ENCODE results near the gene COL11A1. TPM values are rescaled to one million over a fixed set of nuclear protein-coding genes. Genes with fewer than 3 reads are reported as not detected.

COL11A1 gene
- total and polyA plus RNA-seq, 2 experiments from 2014 or later: 148 to 180 TPM

- Histone ChIP-seq H3K27me3 (no peaks in the 10 kb centered on the region), H3K36me3 (replicated peaks; ENCODE audit: insufficient read depth, low read depth) (no peaks in the 10 kb centered on the region), H3K4me2 (no peak overlapping the region), H4K20me1 (ENCODE audit: insufficient read depth, poor library complexity, severe bottlenecking) (no peaks in the 10 kb centered on the region), H2AFZ (no peak overlapping the region), H3K79me2 (no peaks in the 10 kb centered on the region), H3K9me2 (replicated peaks; ENCODE audit: insufficient read depth) (no peaks in the 10 kb centered on the region), H3K4me1 (ENCODE audit: insufficient read depth) (no peaks in the 10 kb centered on the region), H3K27ac (no peak overlapping the region), H3K9me3 (ENCODE audit: low read depth) (no peaks in the 10 kb centered on the region), H3K4me3 (no peak overlapping the region)
- DNase-seq (ENCODE audit: low spot score): no peak
- 94% methylated on average over 1 of the region's 1 CpG for WGBS (ENCODE audit: low lambda C conversion rate, missing lambda C conversion rate)
- TF ChIP-seq EZH2phosphoT487 (IDR thresholded peaks at IDR 0.05; ENCODE audit: low read depth, severe bottlenecking, unreplicated experiment) (no peak), EZH2 (IDR thresholded peaks at IDR 0.05; ENCODE audit: borderline replicate concordance) (no peak), CTCF (IDR thresholded peaks at IDR 0.05; ENCODE audit: poor library complexity) (no peak)
These were observed 37.1 kb upstream of the COL11A1 start for GRCh38 chr1:103145449-103145848.

GRCh38 chr1:103144681-103145080 lies 36.4 kb upstream of the COL11A1 start:
- Histone ChIP-seq H3K4me3 (no peak overlapping the region), H3K79me2 (no peaks in the 10 kb centered on the region), H2AFZ (no peak overlapping the region), H3K9me2 (replicated peaks; ENCODE audit: insufficient read depth) (no peaks in the 10 kb centered on the region), H3K27me3 (no peaks in the 10 kb centered on the region), H4K20me1 (ENCODE audit: insufficient read depth, poor library complexity, severe bottlenecking) (no peaks in the 10 kb centered on the region), H3K36me3 (replicated peaks; ENCODE audit: insufficient read depth, low read depth) (no peaks in the 10 kb centered on the region), H3K9me3 (ENCODE audit: low read depth) (no peaks in the 10 kb centered on the region), H3K4me2 (no peak overlapping the region), H3K4me1 (ENCODE audit: insufficient read depth) (no peaks in the 10 kb centered on the region), H3K27ac (no peak overlapping the region)
- no peak for TF ChIP-seq EZH2 (IDR thresholded peaks at IDR 0.05; ENCODE audit: borderline replicate concordance)
- no peak for TF ChIP-seq CTCF (IDR thresholded peaks at IDR 0.05; ENCODE audit: poor library complexity)
- no peak for TF ChIP-seq EZH2phosphoT487 (IDR thresholded peaks at IDR 0.05; ENCODE audit: low read depth, severe bottlenecking, unreplicated experiment)
- DNase-seq (ENCODE audit: low spot score): no peak
- WGBS (ENCODE audit: low lambda C conversion rate, missing lambda C conversion rate): 83% methylated on average over 2 of the region's 2 CpGs

GRCh38 chr1:103142461-103142860 lies 34.1 kb upstream of the COL11A1 start:
- 64% methylated on average over 2 of the region's 2 CpGs for WGBS (ENCODE audit: low lambda C conversion rate, missing lambda C conversion rate)
- no peak overlapping the region for H3K4me2 ChIP-seq
- H2AFZ ChIP-seq: no peak overlapping the region
- no peak for TF ChIP-seq EZH2phosphoT487 (IDR thresholded peaks at IDR 0.05; ENCODE audit: low read depth, severe bottlenecking, unreplicated experiment)
- TF ChIP-seq CTCF (IDR thresholded peaks at IDR 0.05; ENCODE audit: poor library complexity): no peak
- no peak for TF ChIP-seq EZH2 (IDR thresholded peaks at IDR 0.05; ENCODE audit: borderline replicate concordance)
- no peak overlapping the region for H3K27ac ChIP-seq
- no peaks in the 10 kb centered on the region for H4K20me1 ChIP-seq (ENCODE audit: insufficient read depth, poor library complexity, severe bottlenecking)
- no peaks in the 10 kb centered on the region for H3K27me3 ChIP-seq
- H3K36me3 ChIP-seq (replicated peaks; ENCODE audit: insufficient read depth, low read depth): no peaks in the 10 kb centered on the region
- no peaks in the 10 kb centered on the region for H3K9me3 ChIP-seq (ENCODE audit: low read depth)
- no peaks in the 10 kb centered on the region for H3K79me2 ChIP-seq
- no peak overlapping the region for H3K4me3 ChIP-seq
- H3K4me1 ChIP-seq (ENCODE audit: insufficient read depth): no peaks in the 10 kb centered on the region
- no peak for DNase-seq (ENCODE audit: low spot score)
- H3K9me2 ChIP-seq (replicated peaks; ENCODE audit: insufficient read depth): no peaks in the 10 kb centered on the region

- no peak for DNase-seq (ENCODE audit: low spot score)
- no peaks in the 10 kb centered on the region for H3K4me1 ChIP-seq (ENCODE audit: insufficient read depth)
- H3K79me2 ChIP-seq: no peaks in the 10 kb centered on the region
- no peaks in the 10 kb centered on the region for H3K9me2 ChIP-seq (replicated peaks; ENCODE audit: insufficient read depth)
- no peak overlapping the region for H3K4me3 ChIP-seq
- H3K9me3 ChIP-seq (ENCODE audit: low read depth): no peaks in the 10 kb centered on the region
- no peak overlapping the region for H3K4me2 ChIP-seq
- H3K27ac ChIP-seq: no peak overlapping the region
- TF ChIP-seq EZH2phosphoT487 (IDR thresholded peaks at IDR 0.05; ENCODE audit: low read depth, severe bottlenecking, unreplicated experiment) (no peak), EZH2 (IDR thresholded peaks at IDR 0.05; ENCODE audit: borderline replicate concordance) (no peak), CTCF (IDR thresholded peaks at IDR 0.05; ENCODE audit: poor library complexity) (no peak)
- H2AFZ ChIP-seq: no peak overlapping the region
- H3K27me3 ChIP-seq: no peaks in the 10 kb centered on the region
- WGBS (ENCODE audit: low lambda C conversion rate, missing lambda C conversion rate): 100% methylated on average over 1 of the region's 1 CpG
- no peaks in the 10 kb centered on the region for H3K36me3 ChIP-seq (replicated peaks; ENCODE audit: insufficient read depth, low read depth)
- no peaks in the 10 kb centered on the region for H4K20me1 ChIP-seq (ENCODE audit: insufficient read depth, poor library complexity, severe bottlenecking)
These were observed 21.5 kb upstream of the COL11A1 start for GRCh38 chr1:103129796-103130195.

All from hepatocyte (in vitro differentiated cells).